ENCODE measurements around the gene C19orf73.

DNA sequence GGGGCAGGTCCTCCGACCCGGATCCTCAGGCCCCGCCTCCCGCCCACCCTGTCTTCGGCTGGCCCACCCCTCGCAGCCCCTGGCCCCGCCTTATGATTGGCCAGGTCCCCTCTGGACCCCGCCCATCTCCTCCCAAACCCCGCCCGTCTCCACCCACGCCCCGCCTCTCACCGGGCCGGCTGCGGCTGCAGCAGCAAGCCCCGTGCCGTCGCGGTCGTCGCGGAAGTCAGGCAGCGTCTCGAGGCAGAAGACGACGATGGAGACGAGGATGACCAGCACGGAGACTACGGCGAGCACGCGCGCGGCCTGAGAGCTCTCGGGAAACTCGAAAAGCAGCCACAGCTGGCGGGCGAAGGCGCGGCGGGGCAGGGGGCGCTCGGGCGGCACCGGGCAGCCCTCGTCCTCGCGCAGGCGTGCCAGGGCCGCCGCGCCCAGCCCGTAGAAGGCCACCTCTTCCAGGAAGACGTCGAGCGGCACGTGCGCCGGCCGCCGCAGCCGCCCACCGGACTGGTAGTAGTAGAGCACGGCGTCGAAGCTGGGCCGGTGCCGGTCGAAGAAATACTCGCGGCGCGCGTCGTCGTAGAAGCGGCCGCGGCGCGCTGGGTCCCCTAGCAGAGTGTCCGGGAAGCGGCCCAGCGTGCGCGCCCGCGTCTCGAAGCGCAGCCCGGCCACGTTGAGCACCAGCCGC is 46.9 kb downstream of the C19orf73 start:
- TF ChIP-seq, protein P1, sequence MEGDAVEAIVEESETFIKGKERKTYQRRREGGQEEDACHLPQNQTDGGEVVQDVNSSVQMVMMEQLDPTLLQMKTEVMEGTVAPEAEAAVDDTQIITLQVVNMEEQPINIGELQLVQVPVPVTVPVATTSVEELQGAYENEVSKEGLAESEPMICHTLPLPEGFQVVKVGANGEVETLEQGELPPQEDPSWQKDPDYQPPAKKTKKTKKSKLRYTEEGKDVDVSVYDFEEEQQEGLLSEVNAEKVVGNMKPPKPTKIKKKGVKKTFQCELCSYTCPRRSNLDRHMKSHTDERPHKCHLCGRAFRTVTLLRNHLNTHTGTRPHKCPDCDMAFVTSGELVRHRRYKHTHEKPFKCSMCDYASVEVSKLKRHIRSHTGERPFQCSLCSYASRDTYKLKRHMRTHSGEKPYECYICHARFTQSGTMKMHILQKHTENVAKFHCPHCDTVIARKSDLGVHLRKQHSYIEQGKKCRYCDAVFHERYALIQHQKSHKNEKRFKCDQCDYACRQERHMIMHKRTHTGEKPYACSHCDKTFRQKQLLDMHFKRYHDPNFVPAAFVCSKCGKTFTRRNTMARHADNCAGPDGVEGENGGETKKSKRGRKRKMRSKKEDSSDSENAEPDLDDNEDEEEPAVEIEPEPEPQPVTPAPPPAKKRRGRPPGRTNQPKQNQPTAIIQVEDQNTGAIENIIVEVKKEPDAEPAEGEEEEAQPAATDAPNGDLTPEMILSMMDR (IDR thresholded peaks at IDR 0.05): no peak
- TF ChIP-seq POLR2A (IDR thresholded peaks at IDR 0.05): no peak

Measured in prostate gland (tissue), 2 donors.